Subcutaneous abdominal adipose tissue (tissue), 5 donors: Measurements from ENCODE around the gene IDNK.

ENCODE experiments used
- H3K27ac ChIP-seq: one replicate; pipeline ENCODE4 v1.7.0; 2013; ENCODE audit warnings: low read depth, mild to moderate bottlenecking, inconsistent platforms, low read length, moderate library complexity
- H3K27me3 ChIP-seq, 5 donors: one replicate each; pipeline ENCODE4 v1.7.0; 2013; ENCODE audit warnings: low read length in 5 of 5, inconsistent platforms in 1 of 5; ENCODE audit not compliant: control insufficient read depth in 5 of 5, insufficient read depth in 4 of 5
- H3K36me3 ChIP-seq, 5 donors: one replicate each; pipeline ENCODE4 v1.7.0; 2013; ENCODE audit warnings: low read length in 5 of 5; ENCODE audit not compliant: control insufficient read depth in 5 of 5, insufficient read depth in 5 of 5
- H3K4me1 ChIP-seq, 5 donors: one replicate each; pipeline ENCODE4 v1.7.0; 2013; ENCODE audit warnings: low read length in 5 of 5, mild to moderate bottlenecking in 3 of 5, moderate library complexity in 1 of 5; ENCODE audit not compliant: control insufficient read depth in 5 of 5, insufficient read depth in 5 of 5
- H3K4me3 ChIP-seq, 5 donors: one replicate each; pipeline ENCODE4 v1.7.0; 2013; ENCODE audit warnings: low read length in 5 of 5, low read depth in 1 of 5
- H3K9ac ChIP-seq, 5 donors: one replicate each; pipeline ENCODE4 v1.7.0; 2013; ENCODE audit warnings: low read length in 5 of 5, mild to moderate bottlenecking in 4 of 5, moderate library complexity in 3 of 5
- H3K9me3 ChIP-seq, 5 donors: one replicate each; pipeline ENCODE4 v1.7.0; 2013; ENCODE audit warnings: low read length in 5 of 5; ENCODE audit not compliant: control insufficient read depth in 5 of 5
- donor health status: healthy.
- donor health status: healthy.
- donor health status: healthy.
- donor health status: healthy.
- donor health status: healthy.

Gene IDNK

GRCh38 chr9:83651558-83651957 lies 28.6 kb downstream of the IDNK start:
- peaks cover 30 to 68% (median 47%) of the 10 kb centered on the region in 5 donors for H3K36me3 ChIP-seq
- H3K9me3 ChIP-seq: peaks cover 0 to 5% (median 0%) of the 10 kb centered on the region in 5 donors
- H3K4me1 ChIP-seq: no peaks in the 10 kb centered on the region

GRCh38 chr9:83652433-83652832 lies 29.5 kb downstream of the IDNK start:
- H3K9ac ChIP-seq: no peak overlapping the region
- no peaks in the 10 kb centered on the region for H3K27me3 ChIP-seq
- no peak overlapping the region for H3K4me3 ChIP-seq
- no peaks in the 10 kb centered on the region for H3K4me1 ChIP-seq
- peaks cover 0 to 5% (median 0%) of the 10 kb centered on the region in 5 donors for H3K9me3 ChIP-seq
- peaks cover 35 to 73% (median 54%) of the 10 kb centered on the region in 5 donors for H3K36me3 ChIP-seq
- H3K27ac ChIP-seq: no peak overlapping the region

More at GRCh38 chr9:83651558-83651957, 28.6 kb downstream of the IDNK start:
- H3K27me3 ChIP-seq: no peaks in the 10 kb centered on the region
- no peak overlapping the region for H3K27ac ChIP-seq
- no peak overlapping the region for H3K4me3 ChIP-seq
- H3K9ac ChIP-seq: no peak overlapping the region

GRCh38 chr9:83655433-83655832 lies 32.5 kb downstream of the IDNK start:
- Histone ChIP-seq H3K36me3 (peaks cover 58 to 84% (median 65%) of the 10 kb centered on the region in 5 donors), H3K4me1 (peaks cover 0 to 7% (median 0%) of the 10 kb centered on the region in 5 donors), H3K27me3 (no peaks in the 10 kb centered on the region), H3K9me3 (peaks cover 0 to 5% (median 0%) of the 10 kb centered on the region in 5 donors), H3K27ac (no peak overlapping the region), H3K4me3 (no peak overlapping the region), H3K9ac (no peak overlapping the region)

GRCh38 chr9:83656032-83656680 lies 33.2 kb downstream of the IDNK start:
- H3K36me3 ChIP-seq: peaks cover 62 to 84% (median 71%) of the 10 kb centered on the region in 5 donors
- H3K27me3 ChIP-seq: no peaks in the 10 kb centered on the region
- no peak overlapping the region for H3K4me3 ChIP-seq
- H3K9me3 ChIP-seq: peaks cover 0 to 5% (median 0%) of the 10 kb centered on the region in 5 donors
- peaks cover 0 to 7% (median 0%) of the 10 kb centered on the region in 5 donors for H3K4me1 ChIP-seq
- no peak overlapping the region for H3K27ac ChIP-seq
- H3K9ac ChIP-seq: no peak overlapping the region

GRCh38 chr9:83656952-83657351 lies 34.0 kb downstream of the IDNK start:
- peaks cover 62 to 84% (median 73%) of the 10 kb centered on the region in 5 donors for H3K36me3 ChIP-seq
- H3K9ac ChIP-seq: no peak overlapping the region
- H3K4me3 ChIP-seq: no peak overlapping the region
- peaks cover 0 to under 1% (median 0%) of the 10 kb centered on the region in 5 donors for H3K9me3 ChIP-seq
- H3K27ac ChIP-seq: no peak overlapping the region
- H3K27me3 ChIP-seq: no peaks in the 10 kb centered on the region
- H3K4me1 ChIP-seq: peaks cover 0 to 7% (median 0%) of the 10 kb centered on the region in 5 donors

GRCh38 chr9:83662933-83663332 lies 40.0 kb downstream of the IDNK start:
- Histone ChIP-seq H3K9ac (no peak overlapping the region), H3K4me1 (peaks cover 0 to 15% (median 11%) of the 10 kb centered on the region in 5 donors), H3K27me3 (no peaks in the 10 kb centered on the region), H3K36me3 (peaks cover 53 to 76% (median 58%) of the 10 kb centered on the region in 5 donors), H3K27ac (no peak overlapping the region), H3K4me3 (no peak overlapping the region), H3K9me3 (no peaks in the 10 kb centered on the region)

GRCh38 chr9:83665580-83666200 lies 42.7 kb downstream of the IDNK start:
- Histone ChIP-seq H3K4me1 (peaks cover 0 to 13% (median 8%) of the 10 kb centered on the region in 5 donors), H3K9me3 (no peaks in the 10 kb centered on the region), H3K27me3 (no peaks in the 10 kb centered on the region), H3K36me3 (peaks cover 43 to 63% (median 49%) of the 10 kb centered on the region in 5 donors), H3K4me3 (no peak overlapping the region), H3K9ac (no peak overlapping the region), H3K27ac (peak overlapping the region; percentile 4)

- Histone ChIP-seq H3K9me3 (no peaks in the 10 kb centered on the region), H3K27me3 (no peaks in the 10 kb centered on the region), H3K4me3 (no peak overlapping the region), H3K4me1 (peaks cover 0 to 13% (median 8%) of the 10 kb centered on the region in 5 donors), H3K36me3 (peaks cover 33 to 58% (median 45%) of the 10 kb centered on the region in 5 donors), H3K27ac (no peak overlapping the region), H3K9ac (no peak overlapping the region)
These were observed 46.1 kb downstream of the IDNK start for GRCh38 chr9:83669067-83669466.

GRCh38 chr9:83670381-83670780 lies 47.4 kb downstream of the IDNK start:
- peaks cover 0 to 10% (median 5%) of the 10 kb centered on the region in 5 donors for H3K4me1 ChIP-seq
- peaks cover 29 to 64% (median 41%) of the 10 kb centered on the region in 5 donors for H3K36me3 ChIP-seq
- H3K4me3 ChIP-seq: no peak overlapping the region
- H3K9me3 ChIP-seq: no peaks in the 10 kb centered on the region
- H3K9ac ChIP-seq: no peak overlapping the region
- no peaks in the 10 kb centered on the region for H3K27me3 ChIP-seq
- no peak overlapping the region for H3K27ac ChIP-seq

GRCh38 chr9:83671451-83671850 lies 48.5 kb downstream of the IDNK start:
- Histone ChIP-seq H3K27me3 (no peaks in the 10 kb centered on the region), H3K9ac (no peak overlapping the region), H3K4me1 (peaks cover 0 to under 1% (median 0%) of the 10 kb centered on the region in 5 donors), H3K36me3 (peaks cover 35 to 66% (median 47%) of the 10 kb centered on the region in 5 donors), H3K27ac (no peak overlapping the region), H3K9me3 (no peaks in the 10 kb centered on the region), H3K4me3 (no peak overlapping the region)
